Measurements from ENCODE around the gene LAGE3.
A peak's percentile ranks its signal among the peaks of the same experiment; 100 is the strongest.

The LAGE3 gene

GRCh38 chrX:154452823-154453222, 26.3 kb downstream of the LAGE3 start:
- no peak for DNase-seq

GRCh38 chrX:154450312-154450711, 28.8 kb downstream of the LAGE3 start:
- no peak for DNase-seq

GRCh38 chrX:154449618-154450017, 29.5 kb downstream of the LAGE3 start:
- DNase-seq: no peak

GRCh38 chrX:154448484-154448883, 30.6 kb downstream of the LAGE3 start:
- no peak for DNase-seq

GRCh38 chrX:154446430-154446829, 32.7 kb downstream of the LAGE3 start:
- no peak for DNase-seq

GRCh38 chrX:154445776-154446175, 33.3 kb downstream of the LAGE3 start:
- DNase-seq: no peak

- no peak for DNase-seq
Observed at GRCh38 chrX:154444755-154445246, 34.3 kb downstream of the LAGE3 start.

GRCh38 chrX:154443992-154444754, 34.9 kb downstream of the LAGE3 start, which contains the start of gene FAM50A:
FAM50A (plus strand) TSS chrX:154444141; CDS start chrX:154444236, 95 bp downstream.
- peak; percentile 54 to 73 (median 61) for DNase-seq

GRCh38 chrX:154443479-154443910, 35.6 kb downstream of the LAGE3 start:
- DNase-seq: no peak

- no peak for DNase-seq
Observed at GRCh38 chrX:154441984-154442707, 36.9 kb downstream of the LAGE3 start.

GRCh38 chrX:154441564-154441963, 37.5 kb downstream of the LAGE3 start:
- no peak for DNase-seq

- DNase-seq: no peak
Observed at GRCh38 chrX:154440623-154441357, 38.3 kb downstream of the LAGE3 start.

- DNase-seq: no peak
Observed at GRCh38 chrX:154439841-154440240, 39.2 kb downstream of the LAGE3 start.

- DNase-seq: no peak
Observed at GRCh38 chrX:154437971-154438893, 40.8 kb downstream of the LAGE3 start.

- DNase-seq: peak; percentile 44 to 59 (median 53)
Observed at GRCh38 chrX:154436983-154437752, 41.9 kb downstream of the LAGE3 start, which contains the start of gene GDI1. GDI1 (plus strand) TSS chrX:154437154; CDS start chrX:154437255, 101 bp downstream.

- DNase-seq: peak; percentile 38 to 63 (median 44)
Observed at GRCh38 chrX:154436374-154436982, 42.6 kb downstream of the LAGE3 start.

- DNase-seq: no peak
Observed at GRCh38 chrX:154435171-154435733, 43.8 kb downstream of the LAGE3 start.

- no peak for DNase-seq
Observed at GRCh38 chrX:154434394-154435168, 44.5 kb downstream of the LAGE3 start.

- no peak for DNase-seq
Observed at GRCh38 chrX:154433605-154434004, 45.5 kb downstream of the LAGE3 start.

All from T-helper 1 cell (primary cell).